GM12878 (cell line): Measurements from ENCODE around the gene THSD4. TPM values are rescaled to one million over a fixed set of nuclear protein-coding genes. Genes with fewer than 3 reads are reported as not detected.
"Not testable (repeated sequence)": the region's sequence is repeated elsewhere in the genome, so short reads cannot be mapped to it uniquely, and the experiment has no call there.

Experiments
- ATAC-seq: fragments of 200-7000 bp; cut with Tn5 transposase; 3 replicates; pipeline ENCODE4 v1.9.1; 2020; ENCODE audit warnings: mild to moderate bottlenecking, moderate library complexity
- BruUV-seq: library from RNA; stranded (reverse); fragments of 400-500 nt; replicated peaks from 2 replicates; lab custom pipeline; 2021; lab: Mats Ljungman, UMichigan
- CTCF ChIA-PET: fragments of 300-600 bp; sonication (Branson Sonifier 250); formaldehyde crosslinking; extraction: SDS; loops from one replicate; lab custom pipeline; 2021; ENCODE audit warnings: inconsistent platforms; lab: Yijun Ruan, JAX
- POLR2A ChIA-PET: fragments of 350-600 bp; formaldehyde crosslinking; extraction: SDS; loops from one replicate; lab custom pipeline; 2021; ENCODE audit warnings: inconsistent platforms; lab: Charles Lee
- RAD21 ChIA-PET: fragments of 300-600 bp; sonication (Branson Sonifier 250); formaldehyde crosslinking; loops from one replicate; lab custom pipeline; 2023; ENCODE audit warnings: antibody characterized with exemption; ENCODE audit not compliant: unreplicated experiment; lab: Charles Lee
- SMC1A ChIA-PET: fragments of 300-600 bp; sonication (Branson Sonifier 250); formaldehyde crosslinking; loops from one replicate; lab custom pipeline; 2023; ENCODE audit not compliant: unreplicated experiment, uncharacterized antibody; lab: Charles Lee
- DNase-seq: peaks from one replicate; pipeline ENCODE4 v3.0.0-alpha.2; 2011; ENCODE audit warnings: low read depth, low spot score
- FAIRE-seq: peaks from 3 replicates; lab custom pipeline; 2011; peaks lifted over from hg19 to GRCh38; lab: Jason Lieb, UNC
- H2AFZ ChIP-seq: 2 replicates; pipeline ENCODE4 v1.6.0; 2011; ENCODE audit warnings: low read depth, low read length, control low read depth; ENCODE audit not compliant: control insufficient read depth
- H3K27ac ChIP-seq: 2 replicates; pipeline ENCODE4 v1.5.1; 2011; ENCODE audit warnings: control low read depth; ENCODE audit not compliant: control insufficient read depth, insufficient read depth
- H3K27me3 ChIP-seq, 2 experiments: replicated peaks in 1 of 2; 2 replicates each; pipeline versions ENCODE4 v1.6.0 to v1.6.1; 2011; ENCODE audit warnings: low read length in 1 of 2; ENCODE audit not compliant: control insufficient read depth in 2 of 2, insufficient read depth in 2 of 2
- H3K36me3 ChIP-seq, 2 experiments: 2 replicates each; pipeline ENCODE4 v1.5.1; 2011; ENCODE audit warnings: low read length in 1 of 2; ENCODE audit not compliant: control insufficient read depth in 2 of 2, insufficient read depth in 2 of 2
- H3K4me1 ChIP-seq: 2 replicates; pipeline ENCODE4 v1.6.1; 2011; ENCODE audit warnings: mild to moderate bottlenecking, low read length, moderate library complexity, mixed read lengths; ENCODE audit not compliant: control insufficient read depth, insufficient read depth
- H3K4me2 ChIP-seq: 2 replicates; pipeline ENCODE4 v1.6.0; 2011; ENCODE audit warnings: control low read depth; ENCODE audit not compliant: control insufficient read depth, insufficient read depth
- H3K4me3 ChIP-seq: fragments of 200-600 bp; sonication (generic); 2 replicates; pipeline ENCODE4 v1.5.1; 2016
- H3K79me2 ChIP-seq: 2 replicates; pipeline ENCODE4 v1.6.0; 2011; ENCODE audit warnings: low read length; ENCODE audit not compliant: control insufficient read depth, insufficient read depth
- H3K9ac ChIP-seq: 2 replicates; pipeline ENCODE4 v1.8.0; 2011; ENCODE audit warnings: low read length, control low read depth, mixed read lengths; ENCODE audit not compliant: control insufficient read depth, insufficient read depth
- H3K9me3 ChIP-seq: replicated peaks from 3 replicates; pipeline ENCODE4 v1.5.1; 2011; ENCODE audit warnings: mild to moderate bottlenecking, low read length; ENCODE audit not compliant: control insufficient read depth, insufficient read depth
- H4K20me1 ChIP-seq: 2 replicates; pipeline ENCODE4 v1.6.0; 2011; ENCODE audit not compliant: control insufficient read depth, insufficient read depth
- CTCF ChIP-seq, 3 experiments: IDR thresholded peaks in 2 of 3; conservative IDR thresholded peaks in 1 of 3; 2 replicates each; pipeline ENCODE4 v1.5.1; 2011; ENCODE audit warnings: low read depth in 3 of 3, low read length in 3 of 3, mild to moderate bottlenecking in 3 of 3, control low read depth in 2 of 3, moderate library complexity in 2 of 3, inconsistent platforms in 1 of 3, mixed read lengths in 1 of 3; ENCODE audit not compliant: control insufficient read depth in 2 of 3, insufficient read depth in 1 of 3; ENCODE audit errors: extremely low read depth in 1 of 3
- FOXK2 ChIP-seq: fragments of 450-650 bp; IDR thresholded peaks from 2 replicates; pipeline ENCODE4 v1.6.1; 2017; ENCODE audit warnings: mild to moderate bottlenecking, moderate library complexity
- KDM1A ChIP-seq: fragments of 200-600 bp; sonication (generic); IDR thresholded peaks from 2 replicates; pipeline ENCODE4 v1.6.1; 2016; ENCODE audit warnings: borderline replicate concordance
- RAD21 ChIP-seq: IDR thresholded peaks from 2 replicates; pipeline ENCODE4 v1.6.1; 2011; ENCODE audit warnings: mild to moderate bottlenecking, low read depth, low read length, moderate library complexity; ENCODE audit not compliant: insufficient read depth
- SMC3 ChIP-seq: IDR thresholded peaks from 2 replicates; pipeline ENCODE4 v1.6.1; 2011; ENCODE audit warnings: low read length, improper control_type of control experiment, borderline replicate concordance
- WGBS: methylation state at CpG from one replicate; pipeline ENCODE4 v1.1.6; 2016; ENCODE audit warnings: low lambda C conversion rate; ENCODE audit not compliant: insufficient replicate concordance, insufficient coverage; ENCODE audit errors: missing lambda C conversion rate; 5-methylcytosine and 5-hydroxymethylcytosine counted together
- in situ Hi-C: fragments of 300-500 bp; cut with MboI; formaldehyde crosslinking; loops from 9 replicates; pipeline ENCODE4 v1.14.3; 2018; ENCODE audit warnings: mixed read lengths
- intact Hi-C: fragments of 100-400 bp; cut with micrococcal nuclease; formaldehyde crosslinking; loops from one replicate; pipeline ENCODE4 v1.14.2; 2022; ENCODE audit not compliant: unreplicated experiment
- polyA plus RNA-seq, 11 experiments: library from polyadenylated mRNA; depleted of rRNA in 4 of 11; unstranded in 6 of 11; stranded (reverse) in 5 of 11; fragments of >200 nt; fragmentation: Nextera tagmentation in 4 of 11; fragmentation: Illumina TruSeq in 1 of 11; extraction: Ambion mirVana in 4 of 11; extraction: Trizol in 1 of 11; gene quantifications; 1 replicate in 1 of 11; 2 replicates in 10 of 11; pipeline versions ENCODE4 v1.2.1 to v1.2.3, GENCODE V29; 2011 to 2016; ENCODE audit warnings: inconsistent platforms in 2 of 11, missing spikeins in 2 of 11, low read depth in 1 of 11
- total RNA-seq, 4 experiments: library from RNA; depleted of rRNA in 3 of 4; stranded (reverse); fragments of >200 nt in 3 of 4; fragmentation: Illumina TruSeq in 1 of 4; extraction: Trizol in 1 of 4; gene quantifications; 2 replicates each; pipeline versions ENCODE4 v1.2.1 to v1.2.3, GENCODE V29; 2013 to 2021

Gene THSD4
- total and polyA plus RNA-seq, 10 of the 15 experiments (the other 5 are each of a cell fraction or from before 2014, with no cell fraction given) = 0.04 to 0.13 (median 0.05) TPM; not detected in 7

- RAD21 ChIA-PET = interaction anchor here (1.9 kb wide), 1 partner anchor 615 kb away, joined by 10 read pairs; no protein-coding TSS in a partner anchor
- H4K20me1 ChIP-seq, H3K4me3 ChIP-seq, H3K79me2 ChIP-seq, BruUV-seq, H3K36me3 ChIP-seq, DNase-seq, H3K9ac ChIP-seq, FAIRE-seq, H3K4me1 ChIP-seq, ATAC-seq, H3K9me3 ChIP-seq, intact Hi-C loops, H2AFZ ChIP-seq, H3K27me3 ChIP-seq, H3K4me2 ChIP-seq, POLR2A ChIA-PET, H3K27ac ChIP-seq: not testable (repeated sequence)
- SMC1A ChIA-PET = interaction anchor here (1.0 to 2.8 kb wide), 5 partner anchors 54 to 614 kb away, joined by 3 to 16 read pairs (median 7); no protein-coding TSS in a partner anchor
- CTCF ChIA-PET = interaction anchor here (0.6 to 2.0 kb wide), 6 partner anchors 8 to 717 kb away, joined by 3 to 18 read pairs (median 4); no protein-coding TSS in a partner anchor
- in situ Hi-C loops = loop anchor here (25.0 kb wide), 2 partner anchors 327 to 477 kb away; partner anchors contain the start of gene THSD4
- WGBS = 30% methylated on average over 2 of the region's 2 CpGs
These were observed 324.2 kb downstream of the THSD4 start for GRCh38 chr15:71439478-71439877.

DNA sequence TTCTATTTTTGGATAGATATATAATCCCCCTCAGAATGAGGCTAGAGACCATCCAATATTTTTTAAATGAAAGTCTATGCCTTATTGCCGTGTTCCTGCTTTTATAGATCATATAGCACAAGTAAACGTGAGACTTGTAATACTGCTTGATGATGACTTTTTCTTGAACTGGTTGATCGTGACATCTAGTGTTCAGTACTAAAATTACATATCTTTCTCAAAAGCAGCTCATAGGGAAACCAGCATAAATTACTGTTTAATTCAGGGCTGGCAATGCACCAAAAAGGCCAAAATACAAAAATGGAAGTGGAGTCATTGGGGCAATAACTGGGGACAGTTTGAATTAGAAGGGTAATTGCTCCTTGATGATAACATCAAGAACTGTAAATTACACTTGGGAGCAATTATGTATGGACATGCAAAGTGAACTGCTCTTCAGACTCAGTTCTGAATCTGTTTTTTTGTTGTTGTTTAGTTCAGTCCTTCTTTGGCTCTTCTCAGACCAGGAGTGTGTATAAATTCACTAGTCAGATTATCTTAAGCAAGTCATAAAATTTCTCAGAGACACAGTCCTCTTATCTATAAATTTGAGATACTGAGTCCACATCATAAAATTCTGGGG, 325.3 kb downstream of the THSD4 start:
- Histone ChIP-seq H3K4me2 (no peak overlapping the region), H3K27me3 (no peaks in the 10 kb centered on the region; a peak in 1 of 4 replicates), H3K9ac (no peak overlapping the region), H3K9me3 (no peaks in the 10 kb centered on the region), H3K27ac (no peak overlapping the region), H3K4me3 (no peak overlapping the region), H3K4me1 (no peaks in the 10 kb centered on the region), H2AFZ (no peak overlapping the region), H3K79me2 (no peaks in the 10 kb centered on the region), H3K36me3 (no peaks in the 10 kb centered on the region), H4K20me1 (no peaks in the 10 kb centered on the region)
- intact Hi-C loops (loop anchor here (2.0 to 5.0 kb wide), 6 partner anchors 53 to 616 kb away; partner anchors contain the start of genes LRRC49, THAP10 and THSD4), in situ Hi-C loops (loop anchor here (5.0 to 25.0 kb wide), 3 partner anchors 328 to 613 kb away; partner anchors contain the start of gene THSD4)
- POLR2A ChIA-PET = no interaction called here
- RAD21 ChIA-PET = interaction anchor here (0.7 to 1.9 kb wide), 4 partner anchors 54 to 616 kb away, joined by 3 to 10 read pairs (median 6); no protein-coding TSS in a partner anchor
- CTCF ChIA-PET = interaction anchor here (0.7 to 2.0 kb wide), 10 partner anchors 9 to 718 kb away, joined by 3 to 18 read pairs (median 4); no protein-coding TSS in a partner anchor
- SMC1A ChIA-PET = interaction anchor here (0.6 to 2.8 kb wide), 6 partner anchors 55 to 615 kb away, joined by 3 to 16 read pairs (median 6); no protein-coding TSS in a partner anchor
- DNase-seq = peak; percentile 23
- TF ChIP-seq FOXK2 (no peak), SMC3 (peak; percentile 66; the same call in 1 of the 2 replicates), KDM1A (no peak), CTCF (IDR thresholded peaks at IDR 0.05 in 2 of 3, conservative IDR thresholded peaks at IDR 0.05 in 1 of 3; ENCODE audit: control insufficient read depth in 2 of 3, extremely low read depth in 1 of 3, insufficient read depth in 1 of 3, low read depth in 3 of 3, low read length in 3 of 3) (peak; percentile 31 to 58 (median 32); a peak in 4 of 6 replicates), RAD21 (peak; percentile 71)
- BruUV-seq = no TSS peak
- peak; percentile 57 for FAIRE-seq
- WGBS = 0% methylated on average over 3 of the region's 3 CpGs
- peak; percentile 55; the same call in 2 of the 3 replicates for ATAC-seq
